GM12878 (cell line): ENCODE results near the gene HASPIN. TPM values are rescaled to one million over a fixed set of nuclear protein-coding genes. Genes with fewer than 3 reads are reported as not detected.

ENCODE experiments used
- ATAC-seq: fragments of 200-7000 bp; cut with Tn5 transposase; 3 replicates; pipeline ENCODE4 v1.9.1; 2020; ENCODE audit warnings: mild to moderate bottlenecking, moderate library complexity
- BruUV-seq: library from RNA; stranded (reverse); fragments of 400-500 nt; replicated peaks from 2 replicates; lab custom pipeline; 2021; lab: Mats Ljungman, UMichigan
- CTCF ChIA-PET: fragments of 300-600 bp; sonication (Branson Sonifier 250); formaldehyde crosslinking; extraction: SDS; loops from one replicate; lab custom pipeline; 2021; ENCODE audit warnings: inconsistent platforms; lab: Yijun Ruan, JAX
- POLR2A ChIA-PET: fragments of 350-600 bp; formaldehyde crosslinking; extraction: SDS; loops from one replicate; lab custom pipeline; 2021; ENCODE audit warnings: inconsistent platforms; lab: Charles Lee
- RAD21 ChIA-PET: fragments of 300-600 bp; sonication (Branson Sonifier 250); formaldehyde crosslinking; loops from one replicate; lab custom pipeline; 2023; ENCODE audit warnings: antibody characterized with exemption; ENCODE audit not compliant: unreplicated experiment; lab: Charles Lee
- SMC1A ChIA-PET: fragments of 300-600 bp; sonication (Branson Sonifier 250); formaldehyde crosslinking; loops from one replicate; lab custom pipeline; 2023; ENCODE audit not compliant: unreplicated experiment, uncharacterized antibody; lab: Charles Lee
- DNase-seq: peaks from one replicate; pipeline ENCODE4 v3.0.0-alpha.2; 2011; ENCODE audit warnings: low read depth, low spot score
- FAIRE-seq: peaks from 3 replicates; lab custom pipeline; 2011; peaks lifted over from hg19 to GRCh38; lab: Jason Lieb, UNC
- H2AFZ ChIP-seq: 2 replicates; pipeline ENCODE4 v1.6.0; 2011; ENCODE audit warnings: low read depth, low read length, control low read depth; ENCODE audit not compliant: control insufficient read depth
- H3K27ac ChIP-seq: 2 replicates; pipeline ENCODE4 v1.5.1; 2011; ENCODE audit warnings: control low read depth; ENCODE audit not compliant: control insufficient read depth, insufficient read depth
- H3K27me3 ChIP-seq, 2 experiments: replicated peaks in 1 of 2; 2 replicates each; pipeline versions ENCODE4 v1.6.0 to v1.6.1; 2011; ENCODE audit warnings: low read length in 1 of 2; ENCODE audit not compliant: control insufficient read depth in 2 of 2, insufficient read depth in 2 of 2
- H3K36me3 ChIP-seq, 2 experiments: 2 replicates each; pipeline ENCODE4 v1.5.1; 2011; ENCODE audit warnings: low read length in 1 of 2; ENCODE audit not compliant: control insufficient read depth in 2 of 2, insufficient read depth in 2 of 2
- H3K4me1 ChIP-seq: 2 replicates; pipeline ENCODE4 v1.6.1; 2011; ENCODE audit warnings: mild to moderate bottlenecking, low read length, moderate library complexity, mixed read lengths; ENCODE audit not compliant: control insufficient read depth, insufficient read depth
- H3K4me2 ChIP-seq: 2 replicates; pipeline ENCODE4 v1.6.0; 2011; ENCODE audit warnings: control low read depth; ENCODE audit not compliant: control insufficient read depth, insufficient read depth
- H3K4me3 ChIP-seq: fragments of 200-600 bp; sonication (generic); 2 replicates; pipeline ENCODE4 v1.5.1; 2016
- H3K79me2 ChIP-seq: 2 replicates; pipeline ENCODE4 v1.6.0; 2011; ENCODE audit warnings: low read length; ENCODE audit not compliant: control insufficient read depth, insufficient read depth
- H3K9ac ChIP-seq: 2 replicates; pipeline ENCODE4 v1.8.0; 2011; ENCODE audit warnings: low read length, control low read depth, mixed read lengths; ENCODE audit not compliant: control insufficient read depth, insufficient read depth
- H3K9me3 ChIP-seq: replicated peaks from 3 replicates; pipeline ENCODE4 v1.5.1; 2011; ENCODE audit warnings: mild to moderate bottlenecking, low read length; ENCODE audit not compliant: control insufficient read depth, insufficient read depth
- H4K20me1 ChIP-seq: 2 replicates; pipeline ENCODE4 v1.6.0; 2011; ENCODE audit not compliant: control insufficient read depth, insufficient read depth
- ASH2L ChIP-seq: fragments of 300-600, 200-600 bp; sonication (generic); IDR thresholded peaks from 2 replicates; pipeline ENCODE4 v1.6.1; 2017; ENCODE audit warnings: low read depth, mild to moderate bottlenecking, borderline replicate concordance
- BRCA1 ChIP-seq: IDR thresholded peaks from 2 replicates; pipeline ENCODE4 v1.6.1; 2011; ENCODE audit warnings: low read depth, low read length, improper control_type of control experiment
- CHD4 ChIP-seq: fragments of 200-600 bp; sonication (generic); IDR thresholded peaks from 2 replicates; pipeline ENCODE4 v1.6.1; 2016; ENCODE audit warnings: mild to moderate bottlenecking
- CUX1 ChIP-seq: IDR thresholded peaks from 2 replicates; pipeline ENCODE4 v1.6.1; 2012; ENCODE audit warnings: improper control_type of control experiment, low read depth, low read length; ENCODE audit not compliant: insufficient replicate concordance
- IRF3 ChIP-seq: fragments of 450-650 bp; IDR thresholded peaks from 2 replicates; pipeline ENCODE4 v1.6.1; 2014; ENCODE audit warnings: mild to moderate bottlenecking
- NFYA ChIP-seq: IDR thresholded peaks from 2 replicates; pipeline ENCODE4 v1.6.1; 2011; ENCODE audit warnings: low read depth, mild to moderate bottlenecking, low read length, improper control_type of control experiment, borderline replicate concordance
- NFYB ChIP-seq: IDR thresholded peaks from 2 replicates; pipeline ENCODE4 v1.6.1; 2011; ENCODE audit warnings: low read depth, mild to moderate bottlenecking, low read length, improper control_type of control experiment, moderate library complexity; ENCODE audit not compliant: insufficient read depth
- NR2C2 ChIP-seq: IDR thresholded peaks from 2 replicates; pipeline ENCODE4 v1.6.1; 2011; ENCODE audit warnings: borderline replicate concordance, low read depth; ENCODE audit not compliant: control insufficient read depth, insufficient read length
- PAX5 ChIP-seq: IDR thresholded peaks from 2 replicates; pipeline ENCODE4 v1.6.1; 2011; ENCODE audit warnings: low read depth, low read length, borderline replicate concordance
- PKNOX1 ChIP-seq: fragments of 450-650 bp; IDR thresholded peaks from 2 replicates; pipeline ENCODE4 v1.6.1; 2016; ENCODE audit warnings: mild to moderate bottlenecking
- PML ChIP-seq: IDR thresholded peaks from 2 replicates; pipeline ENCODE4 v1.6.1; 2012; ENCODE audit warnings: low read length, inconsistent platforms
- RAD21 ChIP-seq: IDR thresholded peaks from 2 replicates; pipeline ENCODE4 v1.6.1; 2011; ENCODE audit warnings: mild to moderate bottlenecking, low read depth, low read length, moderate library complexity; ENCODE audit not compliant: insufficient read depth
- SIX5 ChIP-seq: IDR thresholded peaks from 2 replicates; pipeline ENCODE4 v1.6.1; 2011; ENCODE audit warnings: mild to moderate bottlenecking, low read depth, low read length, moderate library complexity; ENCODE audit not compliant: severe bottlenecking
- TCF7 ChIP-seq: IDR thresholded peaks from 2 replicates; pipeline ENCODE4 v1.6.1; 2014; ENCODE audit warnings: antibody characterized with exemption, borderline replicate concordance
- ZNF622 ChIP-seq: fragments of 450-650 bp; IDR thresholded peaks from 2 replicates; pipeline ENCODE4 v1.6.1; 2017; ENCODE audit warnings: mild to moderate bottlenecking, inconsistent platforms
- WGBS: methylation state at CpG from one replicate; pipeline ENCODE4 v1.1.6; 2016; ENCODE audit warnings: low lambda C conversion rate; ENCODE audit not compliant: insufficient replicate concordance, insufficient coverage; ENCODE audit errors: missing lambda C conversion rate; 5-methylcytosine and 5-hydroxymethylcytosine counted together
- in situ Hi-C: fragments of 300-500 bp; cut with MboI; formaldehyde crosslinking; loops from 9 replicates; pipeline ENCODE4 v1.14.3; 2018; ENCODE audit warnings: mixed read lengths
- intact Hi-C: fragments of 100-400 bp; cut with micrococcal nuclease; formaldehyde crosslinking; loops from one replicate; pipeline ENCODE4 v1.14.2; 2022; ENCODE audit not compliant: unreplicated experiment
- polyA plus RNA-seq, 11 experiments: library from polyadenylated mRNA; depleted of rRNA in 4 of 11; unstranded in 6 of 11; stranded (reverse) in 5 of 11; fragments of >200 nt; fragmentation: Nextera tagmentation in 4 of 11; fragmentation: Illumina TruSeq in 1 of 11; extraction: Ambion mirVana in 4 of 11; extraction: Trizol in 1 of 11; gene quantifications; 1 replicate in 1 of 11; 2 replicates in 10 of 11; pipeline versions ENCODE4 v1.2.1 to v1.2.3, GENCODE V29; 2011 to 2016; ENCODE audit warnings: inconsistent platforms in 2 of 11, missing spikeins in 2 of 11, low read depth in 1 of 11
- total RNA-seq, 4 experiments: library from RNA; depleted of rRNA in 3 of 4; stranded (reverse); fragments of >200 nt in 3 of 4; fragmentation: Illumina TruSeq in 1 of 4; extraction: Trizol in 1 of 4; gene quantifications; 2 replicates each; pipeline versions ENCODE4 v1.2.1 to v1.2.3, GENCODE V29; 2013 to 2021

The HASPIN gene
- total and polyA plus RNA-seq, 10 of the 15 experiments (the other 5 are each of a cell fraction or from before 2014, with no cell fraction given): 0.80 to 18.0 (median 10.1) TPM

GRCh38 chr17:3722716-3723115, 987 bp upstream of the HASPIN start (continued):
- no peak for TF ChIP-seq PKNOX1
- TF ChIP-seq BRCA1: no peak
- no peak for TF ChIP-seq IRF3
- no peak for TF ChIP-seq PAX5
- no peak for TF ChIP-seq ASH2L
- TF ChIP-seq PML: no peak
- TF ChIP-seq, all 136 proteins: peak for 0

GRCh38 chr17:3723188-3723555, 531 bp upstream of the HASPIN start:
- peaks cover 51% of the 10 kb centered on the region for H3K79me2 ChIP-seq
- H2AFZ ChIP-seq: peak overlapping the region; percentile 87
- H3K4me2 ChIP-seq: peak overlapping the region; percentile 99
- H3K9me3 ChIP-seq: no peaks in the 10 kb centered on the region
- peak overlapping the region; percentile 93 for H3K9ac ChIP-seq
- CTCF ChIA-PET: interaction anchor here (0.6 to 3.0 kb wide), 11 partner anchors 9 to 666 kb away, joined by 3 to 13 read pairs (median 5); no protein-coding TSS in a partner anchor
- DNase-seq: no peak
- BruUV-seq: TSS peak; percentile 84
- H3K36me3 ChIP-seq: peaks cover 1 to 6% of the 10 kb centered on the region in 2 experiments; a peak in 1 of 4 replicates
- 2% methylated on average over 13 of the region's 13 CpGs for WGBS
- SMC1A ChIA-PET: interaction anchor here (0.9 to 3.0 kb wide), 9 partner anchors 10 to 166 kb away, joined by 3 to 33 read pairs (median 4); partner anchors contain the start of genes NCBP3 and P2RX5
- POLR2A ChIA-PET: interaction anchor here (0.6 to 1.3 kb wide), 5 partner anchors 12 to 87 kb away, joined by 3 to 4 read pairs (median 3); partner anchors contain the start of genes CTNS and SHPK
- RAD21 ChIA-PET: interaction anchor here (1.0 to 2.5 kb wide), 9 partner anchors 8 to 104 kb away, joined by 3 to 14 read pairs (median 5); partner anchors contain the start of gene SHPK
- H4K20me1 ChIP-seq: no peaks in the 10 kb centered on the region
- no peaks in the 10 kb centered on the region for H3K27me3 ChIP-seq
- in situ Hi-C loops: loop anchor here (25.0 kb wide), 1 partner anchor 1489 kb away; no protein-coding TSS in a partner anchor
- peaks cover 17% of the 10 kb centered on the region for H3K4me1 ChIP-seq
- TF ChIP-seq CUX1: no peak
- TF ChIP-seq RAD21: no peak
- TF ChIP-seq CHD4: no peak
- TF ChIP-seq ZNF622: no peak
- TF ChIP-seq NFYB: no peak
- no peak for TF ChIP-seq NR2C2
- no peak for TF ChIP-seq NFYA
- TF ChIP-seq SIX5: no peak
- no peak for TF ChIP-seq TCF7
- TF ChIP-seq, all 136 proteins: peak for 0
- intact Hi-C loops: no loop called here
- peak overlapping the region; percentile 70 for H3K4me3 ChIP-seq
- ATAC-seq: no peak
- no peak for FAIRE-seq
- peak overlapping the region; percentile 87 for H3K27ac ChIP-seq
